ENCODE measurements around the gene SMTN.
"Not testable (repeated sequence)": the region's sequence is repeated elsewhere in the genome, so short reads cannot be mapped to it uniquely, and the experiment has no call there.

Gene SMTN

DNA sequence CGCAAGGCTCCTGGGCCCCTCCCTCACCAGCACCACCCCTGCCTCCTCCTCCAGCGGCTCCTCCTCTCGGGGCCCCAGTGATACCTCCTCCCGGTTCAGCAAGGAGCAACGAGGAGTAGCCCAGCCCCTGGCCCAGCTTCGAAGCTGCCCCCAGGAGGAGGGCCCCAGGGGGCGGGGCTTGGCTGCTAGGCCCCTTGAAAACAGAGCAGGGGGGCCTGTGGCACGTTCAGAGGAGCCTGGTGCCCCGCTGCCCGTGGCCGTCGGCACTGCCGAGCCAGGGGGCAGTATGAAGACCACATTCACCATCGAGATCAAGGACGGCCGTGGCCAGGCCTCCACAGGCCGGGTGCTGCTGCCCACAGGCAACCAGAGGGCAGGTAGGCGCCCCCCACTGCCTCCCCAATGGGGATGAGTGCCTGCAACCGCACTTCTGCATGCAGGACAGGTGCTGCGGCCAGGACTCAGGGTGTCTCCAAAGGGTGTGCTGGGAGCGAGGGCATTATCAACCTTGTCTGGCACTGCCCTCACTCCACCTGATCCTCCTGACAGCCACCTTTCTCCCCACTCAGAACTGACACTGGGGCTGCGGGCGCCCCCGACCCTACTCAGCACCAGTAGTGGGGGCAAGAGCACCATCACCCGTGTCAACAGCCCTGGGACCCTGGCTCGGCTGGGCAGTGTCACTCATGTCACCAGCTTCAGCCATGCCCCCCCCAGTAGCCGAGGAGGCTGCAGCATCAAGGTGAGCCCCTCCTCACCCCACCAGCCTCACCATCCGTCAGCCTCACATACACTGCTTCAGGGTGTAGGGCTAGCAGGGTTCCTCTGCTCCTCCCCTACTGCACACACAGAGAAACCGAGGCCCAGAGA lies 10.2 kb downstream of the SMTN start:
- DNase-seq = no peak

DNA sequence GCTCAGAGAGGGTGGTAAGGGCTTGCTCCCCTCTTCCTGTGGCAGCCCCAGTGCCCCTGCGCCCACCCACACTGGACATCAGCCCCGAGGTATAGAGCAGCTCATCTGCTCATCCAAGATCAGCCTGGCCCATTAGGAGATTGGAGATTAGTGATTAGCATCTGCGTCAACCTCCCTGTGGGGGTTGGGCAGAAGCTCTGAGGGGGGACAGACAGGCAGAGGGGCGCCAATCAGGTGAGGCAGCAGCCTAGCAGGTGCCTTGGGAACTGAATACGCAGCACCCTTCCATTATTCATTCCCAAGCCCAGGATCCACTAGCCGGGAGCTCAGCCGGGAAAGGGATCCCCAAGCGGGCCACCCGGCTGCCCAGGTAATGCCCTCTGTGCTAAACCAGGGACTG lies 11.0 kb downstream of the SMTN start:
- DNase-seq = no peak

DNA sequence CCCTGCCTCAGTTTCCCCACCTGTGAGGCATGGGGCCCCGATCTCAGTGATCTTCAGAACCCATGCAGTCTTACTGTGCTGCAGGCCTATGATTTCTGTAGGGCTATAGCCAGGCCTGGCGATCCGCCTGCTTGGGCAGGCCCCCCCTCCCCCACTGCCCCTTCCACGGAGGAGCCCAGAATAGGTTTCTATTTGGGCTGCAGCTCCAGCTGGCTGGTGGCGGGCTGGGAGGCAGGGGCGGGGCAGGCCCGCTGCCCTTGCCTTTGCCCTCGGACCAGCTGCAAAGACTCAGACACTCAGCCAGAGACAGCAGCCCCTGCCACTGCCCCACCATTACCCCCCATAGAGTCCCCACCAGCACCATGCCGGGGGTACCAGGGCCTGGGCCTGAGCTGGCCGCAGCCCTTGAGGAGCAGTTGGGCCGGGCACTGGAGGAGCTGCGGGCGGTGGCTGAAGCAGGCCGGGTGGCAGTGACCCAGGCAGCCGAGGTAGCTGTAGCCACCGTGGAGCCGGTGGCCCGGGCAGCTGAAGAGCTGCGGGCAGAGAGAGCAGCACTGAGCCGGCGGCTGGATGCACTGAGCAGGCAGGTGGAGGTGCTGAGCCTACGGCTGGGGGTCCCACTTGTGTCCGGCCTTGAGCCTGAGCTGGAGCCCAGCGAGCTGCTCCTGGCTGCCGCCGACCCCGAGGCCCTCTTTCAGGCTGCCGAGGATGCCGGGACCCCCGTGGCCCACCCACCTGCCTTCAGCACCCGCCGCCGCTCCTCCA lies 12.2 kb downstream of the SMTN start:
- DNase-seq = no peak

DNA sequence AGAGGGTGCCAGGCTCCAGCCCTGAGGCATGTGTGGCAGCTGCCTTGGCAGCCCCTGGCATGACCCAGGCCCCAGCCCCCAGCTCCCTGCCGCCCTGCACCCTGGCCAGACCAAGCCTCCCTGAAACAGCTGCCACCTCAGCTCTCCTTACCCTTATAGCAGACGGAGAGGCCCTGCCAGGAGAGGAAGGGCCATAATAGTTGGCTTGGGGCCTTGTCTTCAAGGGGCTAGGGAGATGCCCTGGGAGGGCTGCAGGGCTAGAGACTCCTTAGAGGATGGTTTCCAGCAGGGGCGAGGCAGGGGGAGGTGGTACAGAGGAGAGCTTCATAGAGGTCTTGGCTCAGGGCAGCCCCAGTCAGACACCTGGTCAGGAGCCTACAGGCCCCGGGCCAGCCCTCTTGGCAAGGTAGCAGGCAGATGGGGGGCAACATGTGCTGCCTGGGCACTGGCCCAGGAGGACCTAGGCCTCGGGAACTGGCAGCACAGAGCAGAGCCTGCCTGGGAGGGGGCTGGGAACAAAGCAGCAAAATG lies 13.0 kb downstream of the SMTN start:
- no peak for DNase-seq

DNA sequence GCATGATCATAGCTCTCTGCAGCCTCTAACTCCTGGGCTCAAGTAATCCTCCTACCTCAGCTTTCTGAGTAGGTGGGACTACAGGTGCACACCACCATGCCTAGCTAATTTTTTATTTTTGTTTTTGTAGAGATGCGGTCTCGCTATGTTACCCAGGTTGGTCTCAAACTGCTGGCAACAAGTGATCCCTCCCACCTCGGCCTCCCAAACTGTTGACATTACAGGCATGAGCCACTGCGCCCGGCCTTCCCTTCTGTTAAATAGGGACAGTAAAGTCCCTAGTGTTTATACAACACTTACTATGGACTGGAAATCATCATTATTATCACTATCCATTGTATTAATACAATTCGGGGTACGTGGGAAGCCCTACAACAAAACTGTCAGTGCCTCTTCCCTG lies 13.6 kb downstream of the SMTN start:
- no peak for DNase-seq

DNA sequence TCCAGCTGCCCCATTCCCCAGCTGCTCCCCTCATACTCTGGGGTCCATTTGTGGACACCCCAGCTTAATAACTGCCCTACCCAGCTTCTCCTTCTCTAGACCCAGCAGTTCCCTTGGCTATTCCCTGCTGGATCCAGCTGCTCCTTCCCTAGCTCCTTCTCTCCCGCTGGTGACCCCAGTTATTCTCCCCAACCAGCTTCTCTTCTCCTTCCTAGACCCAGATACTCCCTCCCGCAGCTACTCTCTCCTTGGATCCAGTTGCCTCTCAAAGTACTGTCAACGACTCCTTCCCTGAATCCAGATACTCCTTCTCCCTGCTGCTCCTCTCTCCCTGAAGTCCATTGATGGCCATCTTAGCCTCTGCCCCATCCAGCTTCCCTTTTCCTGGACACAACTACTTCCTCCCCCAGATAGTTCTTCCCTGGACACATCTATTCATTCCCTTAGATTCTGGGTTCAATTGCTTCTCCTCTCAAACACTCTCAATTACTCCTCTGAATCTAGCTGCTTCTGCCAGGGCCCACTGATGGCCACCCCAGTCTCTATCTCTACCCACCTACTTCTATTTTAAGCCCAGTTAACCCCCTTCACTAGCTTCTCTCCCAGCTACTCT lies 14.6 kb downstream of the SMTN start:
- no peak for DNase-seq

DNA sequence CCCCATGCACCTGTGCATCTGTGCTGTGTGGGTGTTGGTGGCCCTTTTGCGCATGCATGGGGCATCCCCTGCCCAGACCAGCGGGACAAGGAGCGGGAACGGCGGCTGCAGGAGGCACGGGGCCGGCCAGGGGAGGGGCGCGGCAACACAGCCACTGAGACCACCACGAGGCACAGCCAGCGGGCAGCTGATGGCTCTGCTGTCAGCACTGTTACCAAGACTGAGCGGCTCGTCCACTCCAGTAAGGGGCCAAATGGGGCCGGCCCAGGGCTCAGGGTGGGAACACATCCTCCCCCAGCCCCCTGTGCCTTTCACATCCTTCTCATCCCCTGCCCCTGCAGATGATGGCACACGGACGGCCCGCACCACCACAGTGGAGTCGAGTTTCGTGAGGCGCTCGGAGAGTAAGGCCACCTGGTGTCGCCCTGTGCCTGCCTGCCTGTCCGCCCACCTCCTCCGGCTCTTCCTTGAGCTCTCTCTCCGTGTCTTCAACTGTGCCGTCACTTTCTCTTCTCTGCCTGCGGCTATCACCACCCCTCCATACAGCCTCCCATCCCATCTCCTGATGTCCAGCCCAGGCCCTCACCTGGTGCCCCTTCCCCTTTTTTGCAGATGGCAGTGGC lies 15.7 kb downstream of the SMTN start:
- DNase-seq = no peak

DNA sequence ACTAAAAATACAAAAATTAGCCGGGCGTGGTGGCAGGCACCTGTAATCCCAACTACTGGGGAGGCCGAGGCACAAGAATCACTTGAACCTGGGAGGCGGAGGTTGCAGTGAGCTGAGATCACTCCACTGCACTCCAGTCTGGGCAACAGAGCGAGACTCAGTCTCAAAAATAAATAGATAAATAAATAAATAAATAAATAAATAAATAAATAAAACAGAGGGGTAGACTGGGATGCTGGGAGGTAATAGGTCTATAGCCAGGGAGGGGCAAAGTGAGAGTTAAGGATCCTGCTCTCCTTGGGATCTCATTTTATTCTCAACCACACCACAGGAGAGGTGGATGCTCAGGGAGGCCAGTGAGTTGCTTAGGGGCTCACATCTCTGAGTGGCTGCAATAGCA lies 16.4 kb downstream of the SMTN start:
- DNase-seq = not testable (repeated sequence)

DNA sequence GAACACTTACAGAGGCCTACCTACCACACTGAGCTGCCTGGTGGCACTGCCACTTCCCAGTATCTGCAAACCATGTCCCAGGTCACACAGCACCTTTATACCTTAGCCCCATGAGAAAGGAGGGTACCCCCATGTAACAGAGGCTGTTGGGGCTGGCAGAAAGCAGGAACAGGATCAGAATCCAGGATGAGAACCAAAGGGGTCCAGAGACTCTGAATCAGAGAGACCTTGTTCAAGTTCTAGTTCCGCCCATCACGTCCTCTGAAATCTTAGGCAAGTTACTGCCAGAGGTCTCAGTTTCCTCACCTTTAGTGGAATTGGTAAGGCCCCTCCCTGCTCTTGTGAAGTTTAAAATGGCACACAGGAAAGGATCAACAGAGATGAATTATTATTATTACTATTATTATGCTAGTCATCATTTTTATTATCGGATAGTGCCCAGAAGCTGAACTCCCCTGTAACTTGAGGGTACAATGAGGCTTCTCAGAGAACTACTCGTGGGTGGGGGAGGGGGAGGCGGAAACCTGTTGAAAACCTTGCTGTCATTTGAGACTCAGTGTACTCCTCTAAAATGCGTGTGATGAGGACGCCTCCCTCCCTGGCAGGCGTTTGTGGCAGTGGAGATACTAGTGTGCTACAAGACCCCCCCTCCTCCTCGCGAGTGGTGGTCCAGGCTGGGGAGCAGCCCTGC lies 17.0 kb downstream of the SMTN start:
- DNase-seq = no peak

DNA sequence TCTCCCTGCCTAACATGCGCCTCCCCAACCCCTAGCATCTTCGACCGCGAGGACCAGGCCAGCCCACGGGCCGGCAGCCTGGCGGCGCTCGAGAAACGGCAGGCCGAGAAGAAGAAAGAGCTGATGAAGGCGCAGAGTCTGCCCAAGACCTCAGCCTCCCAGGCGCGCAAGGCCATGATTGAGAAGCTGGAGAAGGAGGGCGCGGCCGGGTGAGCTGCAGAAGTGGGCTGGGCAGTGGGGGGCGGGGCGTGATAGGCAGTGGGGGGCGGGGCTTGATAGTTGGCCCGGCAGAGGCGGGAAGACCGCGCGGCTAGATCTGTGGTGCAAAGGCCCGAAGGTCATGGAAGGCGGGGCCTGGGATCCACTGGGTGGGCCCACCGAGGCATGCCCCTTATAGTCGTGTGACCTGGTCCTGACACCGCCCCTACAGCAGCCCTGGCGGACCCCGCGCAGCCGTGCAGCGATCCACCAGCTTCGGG lies 17.6 kb downstream of the SMTN start:
- DNase-seq = no peak

DNA sequence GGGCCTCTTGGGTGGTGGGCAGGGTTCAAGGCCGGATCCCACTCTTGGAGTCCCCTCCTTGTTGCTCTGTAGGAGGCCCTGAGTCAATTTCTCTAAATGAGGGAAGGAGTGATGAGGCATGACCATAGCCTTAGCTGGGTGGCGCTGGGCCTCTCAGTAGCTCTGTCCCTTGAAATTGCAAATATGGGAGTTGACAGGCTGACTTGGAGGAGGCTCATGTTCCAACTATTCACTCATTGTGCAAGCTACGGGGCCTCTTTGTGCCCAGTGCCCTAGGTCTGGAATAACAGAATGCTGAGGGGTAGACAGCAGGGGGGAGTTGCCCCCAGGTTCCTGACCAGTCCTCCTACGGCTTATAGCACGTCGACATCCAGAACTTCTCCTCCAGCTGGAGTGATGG lies 18.3 kb downstream of the SMTN start:
- DNase-seq = no peak

DNA sequence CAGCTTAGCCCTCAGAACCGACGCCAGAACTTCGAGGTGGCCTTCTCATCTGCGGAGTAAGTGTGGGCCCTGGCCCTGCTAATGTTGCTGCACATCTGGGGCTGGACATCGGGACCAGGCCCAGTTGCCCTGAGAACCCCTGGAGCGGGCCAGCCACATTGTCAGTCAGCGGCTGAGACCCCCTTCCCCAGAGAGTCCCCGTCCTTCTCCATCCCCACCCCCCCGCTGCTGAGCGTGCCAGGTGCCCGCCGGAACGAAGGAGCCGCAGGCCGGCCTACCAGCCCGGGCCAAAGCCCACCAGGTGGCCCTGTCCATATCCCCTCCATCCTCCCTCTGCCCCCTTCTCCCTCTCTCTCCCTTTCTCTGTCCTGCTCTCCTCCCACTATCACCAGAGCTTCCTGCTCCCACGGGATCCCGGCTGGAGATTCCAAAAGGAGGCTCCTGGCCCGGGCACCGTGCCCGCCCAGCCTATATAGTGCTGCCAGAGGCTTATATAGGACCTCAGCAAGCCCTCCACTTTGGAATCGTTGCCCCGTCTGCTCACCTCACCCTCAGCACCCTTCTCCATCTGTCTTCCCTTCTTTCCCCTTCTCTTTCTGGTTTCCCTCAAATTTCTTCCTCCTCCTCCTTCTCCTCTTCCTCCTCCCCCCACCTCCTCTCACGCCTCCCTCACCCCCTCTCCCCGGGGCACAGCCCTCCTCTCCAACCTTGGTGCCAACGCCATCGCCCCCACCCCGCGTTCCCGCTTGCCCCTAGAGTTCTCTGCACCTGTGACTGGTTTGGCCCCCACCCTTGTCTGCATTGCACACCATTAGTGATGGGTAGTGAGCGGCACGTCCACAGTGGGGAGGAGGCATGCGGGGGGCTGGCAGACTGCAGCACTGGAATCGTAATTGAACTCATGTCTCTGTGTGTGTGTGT lies 19.0 kb downstream of the SMTN start:
- DNase-seq = no peak

DNA sequence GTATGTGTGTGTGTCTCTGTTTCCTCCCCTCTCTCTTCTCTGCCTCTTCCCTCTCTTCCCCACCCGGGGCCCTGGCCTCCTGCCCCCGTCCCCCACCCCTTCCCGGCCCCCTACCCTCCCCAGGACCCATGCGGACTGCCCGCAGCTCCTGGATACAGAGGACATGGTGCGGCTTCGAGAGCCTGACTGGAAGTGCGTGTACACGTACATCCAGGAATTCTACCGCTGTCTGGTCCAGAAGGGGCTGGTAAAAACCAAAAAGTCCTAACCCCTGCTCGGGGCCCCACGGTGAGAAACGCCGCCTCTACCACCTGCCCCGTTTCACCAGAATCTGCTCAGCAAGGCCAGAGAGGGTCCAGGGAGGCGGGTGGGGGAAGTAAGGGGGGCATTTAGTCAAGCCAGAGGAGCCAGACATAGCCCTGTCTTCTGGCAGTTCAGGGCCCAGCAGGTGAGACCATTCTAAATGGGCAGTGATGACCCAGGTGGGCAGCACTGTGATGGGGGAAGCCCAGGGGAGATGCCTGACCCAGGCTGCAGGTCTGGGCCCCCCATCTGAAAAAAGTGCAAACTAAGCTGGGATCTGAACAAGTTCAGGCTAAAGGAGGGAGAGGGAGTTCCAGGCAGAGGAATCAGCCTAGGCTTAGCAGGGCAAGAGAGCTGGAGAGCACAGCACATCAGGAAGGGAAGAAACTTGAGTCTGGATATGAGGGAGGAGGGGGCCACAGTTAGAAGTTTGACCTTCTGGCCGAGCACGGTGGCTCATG lies 19.8 kb downstream of the SMTN start:
- no peak for DNase-seq

DNA sequence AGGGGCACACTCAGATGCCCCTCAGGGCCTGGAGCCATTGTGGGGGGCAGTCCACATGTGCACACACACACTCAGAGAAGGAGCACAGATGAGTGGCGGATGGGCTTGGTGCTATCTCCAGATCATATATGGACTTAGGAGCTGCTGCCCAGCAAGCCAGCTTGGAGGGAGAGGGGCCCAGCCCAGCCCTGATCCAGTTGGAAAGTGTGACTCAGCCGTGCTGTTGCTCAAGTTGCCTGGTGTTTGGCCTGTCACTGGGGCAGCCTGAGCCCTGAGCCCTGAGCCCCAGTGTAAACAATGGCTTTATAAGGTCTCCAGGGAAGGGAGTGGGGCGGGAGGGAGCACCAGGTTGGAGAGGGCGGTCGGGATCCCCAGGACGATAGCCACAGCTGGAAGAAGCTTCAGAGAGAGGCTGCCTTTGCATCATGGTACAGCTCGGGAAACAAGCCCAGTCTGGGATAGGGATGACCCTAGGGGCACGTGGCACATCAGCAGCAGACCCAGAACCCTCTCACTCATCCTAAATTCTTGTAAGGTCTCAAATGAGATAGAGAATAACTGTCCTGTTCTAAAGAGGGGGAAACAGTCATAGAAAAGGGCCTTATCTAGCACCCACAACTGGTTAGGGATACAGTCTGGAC lies 21.4 kb downstream of the SMTN start:
- DNase-seq = no peak

DNA sequence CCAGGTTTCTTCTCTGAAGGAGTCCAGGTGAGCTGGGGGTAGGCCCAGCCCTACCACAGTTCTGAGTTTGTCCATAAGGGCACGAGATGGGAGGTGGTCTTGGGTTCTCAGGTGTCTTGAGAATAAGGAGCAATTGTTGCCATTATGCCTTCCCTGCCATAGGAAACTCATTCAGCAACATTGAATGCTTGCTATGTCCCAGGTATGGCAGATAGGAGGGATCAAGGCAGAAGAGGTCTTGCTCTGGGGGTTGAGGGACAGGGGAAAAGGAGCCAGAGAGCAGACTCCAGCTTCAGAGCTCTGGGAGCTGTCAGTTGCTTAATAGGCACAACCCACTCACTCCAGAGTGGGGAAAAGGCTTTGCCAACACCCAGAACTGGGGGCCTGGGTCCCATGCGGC lies 22.0 kb downstream of the SMTN start:
- no peak for DNase-seq

DNA sequence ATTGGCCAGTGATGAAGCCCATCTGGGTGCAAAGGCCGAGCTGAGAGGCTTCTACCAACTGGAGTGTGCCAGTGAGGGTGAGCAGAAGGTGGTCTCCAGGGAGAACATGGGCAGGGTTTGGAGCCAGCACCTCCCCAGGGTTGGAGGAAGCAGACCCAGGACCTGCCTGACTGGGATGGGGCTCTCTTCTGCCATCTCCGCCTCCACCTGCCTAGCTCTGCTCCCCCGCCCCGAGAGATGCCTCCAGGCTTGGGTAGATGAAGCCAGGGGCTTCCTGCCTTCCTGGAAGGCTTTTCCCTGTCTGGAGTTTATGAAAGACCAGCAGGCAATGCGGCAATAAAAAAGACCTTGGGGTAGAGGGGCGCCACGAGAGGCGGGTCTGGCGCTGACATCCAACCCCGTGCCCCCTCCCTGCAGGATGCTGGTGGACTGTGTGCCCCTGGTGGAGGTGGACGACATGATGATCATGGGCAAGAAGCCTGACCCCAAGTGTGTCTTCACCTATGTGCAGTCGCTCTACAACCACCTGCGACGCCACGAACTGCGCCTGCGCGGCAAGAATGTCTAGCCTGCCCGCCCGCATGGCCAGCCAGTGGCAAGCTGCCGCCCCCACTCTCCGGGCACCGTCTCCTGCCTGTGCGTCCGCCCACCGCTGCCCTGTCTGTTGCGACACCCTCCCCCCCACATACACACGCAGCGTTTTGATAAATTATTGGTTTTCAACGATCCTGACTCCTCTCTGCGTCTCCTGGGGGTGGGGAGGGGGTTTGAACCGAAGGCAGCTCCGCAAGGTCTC lies 23.0 kb downstream of the SMTN start:
- DNase-seq = no peak

DNA sequence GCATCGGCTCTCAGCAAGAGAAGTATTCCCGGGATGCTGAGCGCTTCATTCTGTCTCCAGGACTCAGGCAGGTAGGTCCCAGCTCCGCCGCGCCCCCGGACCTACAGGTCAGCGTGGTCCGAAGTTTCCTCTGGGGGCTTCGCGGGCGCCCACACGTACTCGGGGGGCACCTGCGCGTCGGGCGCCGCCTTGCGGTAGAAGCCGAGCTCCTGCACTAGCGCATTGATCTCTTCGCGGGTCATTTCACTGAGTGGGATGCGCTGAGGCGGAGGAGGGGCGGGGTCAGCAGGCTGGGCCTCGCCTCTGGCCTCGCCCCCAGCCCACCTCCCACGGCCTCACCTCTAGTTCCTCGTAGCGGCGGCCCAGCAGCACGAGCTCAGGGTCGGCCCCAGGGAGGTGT lies 23.8 kb downstream of the SMTN start:
- no peak for DNase-seq

DNA sequence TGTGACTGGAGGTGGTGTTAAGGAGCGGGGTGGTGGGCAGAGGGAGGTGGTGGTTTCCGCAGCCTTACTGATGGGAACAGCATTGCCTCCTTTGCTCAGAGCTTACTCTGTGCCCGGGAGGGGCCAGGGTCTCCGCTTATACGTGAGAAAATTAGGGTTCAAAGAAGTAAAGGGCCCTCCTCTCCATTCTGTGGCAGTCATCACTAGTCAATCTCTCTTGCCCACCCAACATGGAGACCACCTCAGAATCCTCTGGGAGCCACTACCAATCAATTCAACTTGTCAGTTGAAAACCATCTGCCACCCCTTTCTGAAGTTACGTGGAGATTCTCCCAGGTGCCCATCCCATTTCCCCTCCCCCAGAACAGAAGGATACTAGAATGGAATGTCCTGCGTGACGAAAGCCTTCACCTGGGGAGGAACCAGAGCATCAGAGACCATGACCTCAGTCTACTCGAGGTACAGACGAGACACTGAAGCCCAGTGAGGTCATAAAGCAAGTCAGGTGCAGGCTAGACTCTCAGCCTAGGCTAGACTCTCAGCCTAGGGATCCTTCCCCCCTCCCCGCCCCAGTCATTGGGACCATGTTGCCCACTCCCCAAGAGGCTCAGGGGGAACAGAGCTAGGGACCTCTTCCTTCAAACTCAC lies 24.3 kb downstream of the SMTN start:
- no peak for DNase-seq

All from central memory CD4-positive, alpha-beta T cell (primary cell).